HG02885 (cell line): ENCODE data around the gene PXK.

ENCODE experiments used
- ATAC-seq: cut with Tn5 transposase; IDR thresholded peaks from one replicate; pipeline ENCODE4 v1.9.1; 2021; ENCODE audit warnings: mild to moderate bottlenecking; ENCODE audit not compliant: unreplicated experiment, poor library complexity

PXK gene

GRCh38 chr3:58345457-58345856, 12.8 kb downstream of the PXK start:
- no peak for ATAC-seq

DNA sequence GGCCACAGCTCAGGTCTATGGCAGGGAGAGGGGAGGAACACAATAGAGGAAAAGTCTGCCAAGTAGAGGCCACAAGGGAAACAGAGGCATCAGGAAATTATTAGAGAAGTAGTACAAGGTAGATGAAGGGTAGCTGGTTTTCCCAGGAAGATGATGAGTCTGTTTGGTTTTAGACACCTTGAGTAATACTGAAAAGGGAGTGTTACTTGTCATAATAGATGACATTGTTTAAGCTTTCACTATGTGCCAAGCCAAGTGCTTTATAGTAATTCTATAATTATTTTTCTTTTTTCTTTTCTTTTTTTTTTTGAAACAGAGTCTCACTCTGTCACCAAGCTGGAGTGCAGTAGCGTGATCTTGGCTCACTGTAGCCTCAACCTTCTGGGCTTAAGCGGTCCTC, 13.7 kb downstream of the PXK start:
- no peak for ATAC-seq

DNA sequence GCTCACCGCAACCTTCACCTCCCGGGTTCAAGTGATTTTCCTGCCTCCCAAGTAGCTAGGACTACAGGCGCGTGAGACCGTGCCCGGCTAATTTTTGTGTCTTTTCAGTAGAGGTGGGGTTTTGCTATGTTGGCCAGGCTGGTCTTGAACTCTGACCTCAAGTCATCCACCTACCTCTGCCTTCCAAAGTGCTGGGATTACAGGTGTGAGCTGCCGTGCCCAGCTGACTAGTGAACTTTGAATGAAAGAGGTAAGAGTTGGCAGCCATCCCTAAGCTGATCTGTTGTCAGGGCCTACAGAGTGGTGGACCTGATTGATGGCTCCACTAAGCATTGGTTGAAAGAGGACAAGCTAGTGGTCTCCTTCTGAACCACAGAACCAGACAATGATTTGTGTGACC, 15.3 kb downstream of the PXK start:
- ATAC-seq: no peak

- peak; percentile 91 for ATAC-seq
Observed at GRCh38 chr3:58349792-58350626, 17.3 kb downstream of the PXK start.

GRCh38 chr3:58350627-58351013, 17.9 kb downstream of the PXK start:
- peak; percentile 13 for ATAC-seq

- ATAC-seq: no peak
Observed at GRCh38 chr3:58351920-58352319, 19.2 kb downstream of the PXK start.

DNA sequence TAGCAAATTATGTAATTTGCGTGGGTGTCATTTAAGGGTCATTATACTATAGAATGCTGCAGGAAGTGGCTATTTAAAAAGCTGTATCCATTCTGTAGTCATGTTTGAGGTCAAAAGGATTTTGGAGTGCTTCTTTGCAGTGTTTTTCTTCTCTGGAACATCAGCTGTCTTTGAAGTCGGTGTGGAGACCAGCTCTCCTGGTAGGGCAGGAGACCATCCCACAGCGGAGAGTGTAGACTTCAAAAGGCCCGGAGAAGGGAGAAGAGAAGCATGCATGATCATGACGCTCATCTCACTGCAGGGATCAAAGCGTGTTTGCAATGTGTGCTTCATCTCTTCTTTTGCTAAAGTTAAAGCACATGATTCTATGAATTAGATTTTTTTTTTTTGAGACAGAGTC, 19.9 kb downstream of the PXK start:
- no peak for ATAC-seq

GRCh38 chr3:58353722-58354553, 21.2 kb downstream of the PXK start:
- no peak for ATAC-seq

DNA sequence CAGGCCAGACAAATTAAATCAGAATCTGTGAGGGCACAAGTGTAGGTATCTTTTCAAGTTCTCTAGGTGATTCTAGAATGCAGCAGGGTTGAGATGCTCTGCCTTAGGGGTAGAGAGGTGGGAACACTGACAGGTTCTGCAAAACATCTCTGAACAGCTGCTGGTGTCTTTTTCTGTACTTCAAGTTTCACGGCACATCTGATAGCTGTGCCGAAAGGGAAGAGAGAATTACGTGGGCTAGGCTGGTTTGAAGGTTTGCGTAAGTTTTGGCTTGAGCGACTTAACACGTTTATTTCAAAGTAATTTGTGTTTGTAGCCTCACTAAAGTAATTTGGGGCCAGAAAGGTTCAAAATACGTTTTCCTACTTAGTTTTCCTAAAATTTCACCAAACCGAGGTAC, 22.5 kb downstream of the PXK start:
- no peak for ATAC-seq

DNA sequence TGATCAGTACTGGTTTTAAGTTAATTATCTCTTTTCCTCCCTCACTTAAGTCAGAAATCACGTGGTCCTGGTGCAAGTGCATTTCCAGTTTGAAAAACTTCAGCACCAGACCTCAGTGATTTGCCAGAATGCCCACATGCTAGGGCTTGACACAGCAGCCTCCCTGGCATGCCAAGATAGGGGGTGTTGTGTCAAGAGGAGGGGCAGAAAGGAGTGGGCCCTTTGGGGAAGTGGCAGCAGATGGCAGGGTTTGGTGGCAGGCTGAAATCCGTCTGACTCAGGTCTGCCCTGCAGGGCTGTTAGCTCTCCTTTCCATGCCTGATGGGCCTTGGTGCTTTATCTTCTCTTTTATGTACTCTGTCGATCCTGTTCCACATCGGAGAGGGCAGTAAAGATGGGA, 23.4 kb downstream of the PXK start:
- no peak for ATAC-seq

GRCh38 chr3:58357402-58357801, 24.7 kb downstream of the PXK start:
- ATAC-seq: no peak

DNA sequence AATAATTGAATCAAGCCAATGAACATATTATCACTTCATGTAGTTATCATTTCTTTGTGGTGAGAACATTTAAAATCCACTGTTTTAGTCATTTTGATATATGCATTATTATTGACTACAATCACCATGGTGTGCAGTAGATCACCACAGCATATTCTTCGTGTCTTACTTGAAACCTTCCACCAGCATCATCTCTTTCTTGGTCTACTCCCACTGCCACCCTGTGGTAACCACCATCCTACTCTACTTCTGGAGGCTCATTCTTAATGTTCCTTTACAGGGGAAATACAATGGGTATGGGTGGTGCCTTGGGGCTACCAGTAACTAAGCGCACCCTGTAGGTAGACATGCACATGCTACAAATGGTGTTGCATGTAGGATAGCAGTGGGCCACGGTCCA, 25.4 kb downstream of the PXK start:
- ATAC-seq: no peak

- ATAC-seq: no peak
Observed at GRCh38 chr3:58358808-58359207, 26.1 kb downstream of the PXK start.

GRCh38 chr3:58359621-58360020, 26.9 kb downstream of the PXK start:
- no peak for ATAC-seq

GRCh38 chr3:58361866-58362265, 29.2 kb downstream of the PXK start:
- no peak for ATAC-seq

GRCh38 chr3:58366699-58367098, 34.0 kb downstream of the PXK start:
- no peak for ATAC-seq

- ATAC-seq: no peak
Observed at GRCh38 chr3:58369038-58369437, 36.3 kb downstream of the PXK start.

- ATAC-seq: no peak
Observed at GRCh38 chr3:58369876-58370275, 37.2 kb downstream of the PXK start.

DNA sequence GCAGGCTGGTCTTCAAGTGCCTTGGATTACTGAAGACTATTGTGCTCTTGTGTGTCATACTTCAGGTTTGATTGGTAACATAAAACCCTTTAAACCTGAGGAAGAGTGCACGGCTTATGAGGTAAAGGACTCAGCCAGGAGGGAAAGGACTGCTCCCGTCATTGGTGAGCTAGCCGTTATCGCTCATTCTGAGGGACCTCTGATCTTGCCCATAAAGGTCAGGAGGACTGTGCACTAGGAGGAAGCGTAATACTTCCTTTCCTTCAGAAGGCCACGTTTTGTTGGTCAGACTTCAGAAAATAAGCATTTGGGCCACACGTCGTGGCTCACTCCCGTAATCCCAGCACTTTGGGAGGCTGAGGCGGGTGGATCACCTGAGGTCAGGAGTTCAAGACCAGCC, 37.7 kb downstream of the PXK start:
- ATAC-seq: no peak

- no peak for ATAC-seq
Observed at GRCh38 chr3:58371754-58372153, 39.1 kb downstream of the PXK start.

DNA sequence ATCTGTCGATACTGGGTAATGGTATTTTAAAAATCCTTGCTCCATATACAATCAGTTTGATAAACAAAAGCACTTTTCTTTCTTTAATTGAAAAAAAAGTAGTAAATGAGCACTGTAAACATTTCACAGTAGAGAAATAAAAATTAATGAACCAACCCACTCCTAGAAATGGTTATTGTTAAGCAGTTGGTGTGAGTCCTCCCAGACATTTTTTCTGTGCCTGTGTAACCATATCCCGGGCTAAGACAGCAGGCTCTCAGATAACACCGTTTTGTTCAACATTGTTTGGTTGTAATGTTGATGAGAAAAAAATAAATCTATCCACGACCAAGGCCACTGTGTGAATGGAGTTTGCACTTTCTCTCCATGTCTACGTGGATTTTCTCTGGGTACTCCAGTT, 42.6 kb downstream of the PXK start:
- ATAC-seq: no peak

DNA sequence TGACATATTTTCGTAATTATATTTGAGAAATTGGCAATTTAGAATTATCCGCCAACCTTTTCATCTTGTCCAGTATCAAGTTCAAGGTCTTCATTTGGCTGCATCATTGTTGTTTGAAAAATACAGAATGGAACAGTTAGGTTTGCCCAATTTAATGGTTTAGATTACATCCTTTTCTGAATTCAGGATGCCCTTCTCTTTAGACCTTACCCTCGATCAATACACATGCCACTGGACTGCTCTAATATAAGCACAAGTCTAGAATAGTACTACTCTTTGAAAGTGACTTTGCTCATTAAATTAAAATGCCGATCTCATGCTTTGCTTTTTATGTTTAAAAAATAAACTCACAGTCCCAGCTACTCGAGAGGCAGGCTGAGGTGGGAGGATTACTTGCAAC, 44.5 kb downstream of the PXK start:
- ATAC-seq: no peak
